Measurements from ENCODE around the gene ACTR8. TPM values are rescaled to one million over a fixed set of nuclear protein-coding genes. Genes with fewer than 3 reads are reported as not detected.

The ACTR8 gene
- total and polyA plus RNA-seq, 2 of the 13 experiments (the other 11 are each of a cell fraction or from before 2014, with no cell fraction given): 15.5 to 29.0 TPM

GRCh38 chr3:53891497-53892285, 9.7 kb upstream of the ACTR8 start, which contains the start of gene SELENOK (continued):
- TF ChIP-seq LRRFIP1 (CRISPR knock-in tag; conservative IDR thresholded peaks at IDR 0.05): no peak
- TF ChIP-seq ZNF614 (CRISPR knock-in tag; IDR thresholded peaks at IDR 0.05; ENCODE audit: borderline replicate concordance): peak; percentile 62; the same call in 1 of the 2 replicates
- TF ChIP-seq ATAD3A (CRISPR knock-in tag; IDR thresholded peaks at IDR 0.05): no peak
- no peak; the same call in 1 of the 2 replicates for TF ChIP-seq SNAI1 (CRISPR knock-in tag; IDR thresholded peaks at IDR 0.05; ENCODE audit: borderline replicate concordance)
- TF ChIP-seq JUN (CRISPR knock-in tag; IDR thresholded peaks at IDR 0.05): peak; percentile 51; the same call in 1 of the 2 replicates
- no peak for TF ChIP-seq HMG20A (CRISPR knock-in tag; IDR thresholded peaks at IDR 0.05; ENCODE audit: borderline replicate concordance)
- TF ChIP-seq MED13 (CRISPR knock-in tag; IDR thresholded peaks at IDR 0.05): no peak
- TF ChIP-seq HHEX (CRISPR knock-in tag; IDR thresholded peaks at IDR 0.05): no peak
- no peak for TF ChIP-seq PLSCR1 (CRISPR knock-in tag; IDR thresholded peaks at IDR 0.05; ENCODE audit: borderline replicate concordance)
- no peak for TF ChIP-seq ZNF746 (CRISPR knock-in tag; IDR thresholded peaks at IDR 0.05)
- TF ChIP-seq KLF15 (CRISPR knock-in tag; IDR thresholded peaks at IDR 0.05; ENCODE audit: borderline replicate concordance): 0 out of 2 replicates have a peak, but pooled peaks have one; percentile 27
- TF ChIP-seq IRF1 (CRISPR knock-in tag; IDR thresholded peaks at IDR 0.05; ENCODE audit: low read depth): no peak
- TF ChIP-seq HDAC1 (CRISPR knock-in tag; IDR thresholded peaks at IDR 0.05): peak; percentile 91
- TF ChIP-seq GATAD1 (CRISPR knock-in tag; IDR thresholded peaks at IDR 0.05): peak; percentile 95
- TF ChIP-seq SRSF4 (IDR thresholded peaks at IDR 0.05; ENCODE audit: low read depth, low read length, poor library complexity, severe bottlenecking): no peak
- TF ChIP-seq ZNF775 (CRISPR knock-in tag; IDR thresholded peaks at IDR 0.05; ENCODE audit: borderline replicate concordance): no peak
- no peak for TF ChIP-seq RBAK (CRISPR knock-in tag; IDR thresholded peaks at IDR 0.05)
- no peak for TF ChIP-seq ZNF296 (CRISPR knock-in tag; conservative IDR thresholded peaks at IDR 0.05)
- TF ChIP-seq GLMP (CRISPR knock-in tag; IDR thresholded peaks at IDR 0.05; ENCODE audit: borderline replicate concordance): no peak
- TF ChIP-seq SAP130 (CRISPR knock-in tag; IDR thresholded peaks at IDR 0.05; ENCODE audit: low read depth): peak; percentile 97
- TF ChIP-seq SMAD9 (CRISPR knock-in tag; IDR thresholded peaks at IDR 0.05): no peak
- TF ChIP-seq ZFP1 (CRISPR knock-in tag; IDR thresholded peaks at IDR 0.05): 0 out of 2 replicates have a peak, but pooled peaks have one; percentile 12
- no peak for TF ChIP-seq NFE2L1 (CRISPR knock-in tag; IDR thresholded peaks at IDR 0.05; ENCODE audit: borderline replicate concordance)
- no peak for TF ChIP-seq ZNF337 (CRISPR knock-in tag; IDR thresholded peaks at IDR 0.05; ENCODE audit: borderline replicate concordance, low read depth)
- peak; percentile 58; the same call in 1 of the 2 replicates for TF ChIP-seq TMF1 (CRISPR knock-in tag; IDR thresholded peaks at IDR 0.05; ENCODE audit: low read depth)
- TF ChIP-seq ZNF282 (IDR thresholded peaks at IDR 0.05; ENCODE audit: partially characterized antibody): no peak
- no peak for TF ChIP-seq ZNF672 (CRISPR knock-in tag; IDR thresholded peaks at IDR 0.05)

All from HepG2 (cell line).